Activated naive CD4-positive, alpha-beta T cell treated with anti-CD3 and anti-CD28 coated beads, Interleukin-2, amount 50 U/mL, for 24 hours (primary cell): ENCODE measurements around the gene SUMO2.
"Not testable (repeated sequence)": the region's sequence is repeated elsewhere in the genome, so short reads cannot be mapped to it uniquely, and the experiment has no call there.

ENCODE experiments used
- H3K27ac Mint-ChIP-seq: one replicate; pipeline ENCODE4 v1.8.0; 2021; ENCODE audit warnings: mild to moderate bottlenecking, mixed read lengths
- H3K27me3 Mint-ChIP-seq: one replicate; pipeline ENCODE4 v1.8.0; 2021; ENCODE audit warnings: mixed read lengths
- H3K36me3 Mint-ChIP-seq: one replicate; pipeline ENCODE4 v1.8.0; 2021; ENCODE audit warnings: mixed read lengths
- H3K4me1 Mint-ChIP-seq: one replicate; pipeline ENCODE4 v1.8.0; 2021; ENCODE audit warnings: mixed read lengths
- H3K4me3 Mint-ChIP-seq: one replicate; pipeline ENCODE4 v1.8.0; 2021; ENCODE audit warnings: mild to moderate bottlenecking, mixed read lengths
- H3K9me3 Mint-ChIP-seq: one replicate; pipeline ENCODE4 v1.8.0; 2021; ENCODE audit warnings: mixed read lengths

SUMO2 gene

DNA sequence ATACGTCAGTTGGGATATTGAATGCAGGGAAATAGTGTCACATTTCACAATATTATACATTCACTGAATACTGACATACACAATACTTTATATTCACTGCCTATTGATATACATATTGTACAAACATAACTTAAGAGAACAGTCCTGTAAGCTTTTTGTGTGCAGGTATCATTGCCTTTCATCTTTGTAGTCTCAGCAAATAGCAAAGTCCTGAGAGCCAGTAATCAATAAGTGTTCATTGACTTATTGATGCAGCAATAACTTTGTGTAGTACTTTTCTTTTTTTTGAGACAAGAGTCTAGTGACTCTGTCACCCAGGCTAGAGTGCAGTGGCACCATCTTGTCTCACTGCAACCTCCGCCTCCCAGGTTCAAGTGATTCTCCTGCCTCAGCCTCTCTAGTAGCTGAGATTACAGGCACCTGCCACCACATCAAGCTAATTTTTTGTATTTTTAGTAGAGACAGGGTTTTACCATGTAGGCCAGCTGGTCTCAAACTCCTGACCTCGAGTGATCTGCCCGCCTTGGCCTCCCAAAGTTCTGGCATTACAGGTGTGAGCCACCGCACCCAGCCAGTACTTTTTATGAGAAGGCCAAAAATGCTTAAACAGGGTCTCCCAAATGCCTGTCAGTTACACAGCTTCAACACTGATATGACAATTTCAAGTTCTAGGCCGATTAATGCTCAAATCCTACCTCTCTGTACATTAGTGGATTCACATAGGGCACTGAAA is 17.3 kb upstream of the SUMO2 start:
- H3K9me3 Mint-ChIP-seq: no peaks in the 10 kb centered on the region
- H3K27me3 Mint-ChIP-seq: no peaks in the 10 kb centered on the region
- no peak overlapping the region for H3K27ac Mint-ChIP-seq
- peaks cover 13% of the 10 kb centered on the region for H3K4me1 Mint-ChIP-seq
- no peak overlapping the region for H3K4me3 Mint-ChIP-seq
- no peaks in the 10 kb centered on the region for H3K36me3 Mint-ChIP-seq

DNA sequence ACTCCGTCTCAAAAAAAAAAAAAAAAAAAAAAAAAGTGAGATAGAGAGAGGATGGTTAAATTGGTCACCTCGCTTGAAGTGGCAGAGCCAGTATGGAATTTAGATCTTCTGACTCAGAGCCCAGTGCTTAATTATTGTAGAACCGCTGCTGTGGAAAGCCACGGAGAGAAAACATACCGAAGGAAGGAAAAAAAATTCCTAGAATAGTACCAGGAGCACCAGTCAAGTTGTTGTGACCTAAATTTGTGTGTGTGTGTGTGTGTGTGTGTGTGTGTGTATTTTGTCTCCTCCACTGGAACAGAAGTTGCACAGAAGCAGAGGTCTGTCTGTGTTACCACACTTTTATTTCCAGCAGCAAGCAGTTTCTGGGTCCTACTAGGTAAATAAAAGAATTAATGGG is 12.1 kb upstream of the SUMO2 start:
- H3K4me1 Mint-ChIP-seq: no peaks in the 10 kb centered on the region
- no peak overlapping the region for H3K27ac Mint-ChIP-seq
- no peaks in the 10 kb centered on the region for H3K27me3 Mint-ChIP-seq
- no peaks in the 10 kb centered on the region for H3K36me3 Mint-ChIP-seq
- no peaks in the 10 kb centered on the region for H3K9me3 Mint-ChIP-seq
- H3K4me3 Mint-ChIP-seq: no peak overlapping the region

- Mint-ChIP-seq H3K36me3 (no peaks in the 10 kb centered on the region), H3K27ac (no peak overlapping the region), H3K9me3 (no peaks in the 10 kb centered on the region), H3K4me3 (no peak overlapping the region), H3K27me3 (no peaks in the 10 kb centered on the region), H3K4me1 (peaks cover 6% of the 10 kb centered on the region)
These were observed 8.8 kb upstream of the SUMO2 start for GRCh38 chr17:75191584-75191983.

- Mint-ChIP-seq H3K27ac (no peak overlapping the region), H3K36me3 (no peaks in the 10 kb centered on the region), H3K9me3 (no peaks in the 10 kb centered on the region), H3K4me1 (peaks cover 18% of the 10 kb centered on the region), H3K4me3 (no peak overlapping the region), H3K27me3 (no peaks in the 10 kb centered on the region)
These were observed 5.9 kb upstream of the SUMO2 start for GRCh38 chr17:75188614-75189013.

DNA sequence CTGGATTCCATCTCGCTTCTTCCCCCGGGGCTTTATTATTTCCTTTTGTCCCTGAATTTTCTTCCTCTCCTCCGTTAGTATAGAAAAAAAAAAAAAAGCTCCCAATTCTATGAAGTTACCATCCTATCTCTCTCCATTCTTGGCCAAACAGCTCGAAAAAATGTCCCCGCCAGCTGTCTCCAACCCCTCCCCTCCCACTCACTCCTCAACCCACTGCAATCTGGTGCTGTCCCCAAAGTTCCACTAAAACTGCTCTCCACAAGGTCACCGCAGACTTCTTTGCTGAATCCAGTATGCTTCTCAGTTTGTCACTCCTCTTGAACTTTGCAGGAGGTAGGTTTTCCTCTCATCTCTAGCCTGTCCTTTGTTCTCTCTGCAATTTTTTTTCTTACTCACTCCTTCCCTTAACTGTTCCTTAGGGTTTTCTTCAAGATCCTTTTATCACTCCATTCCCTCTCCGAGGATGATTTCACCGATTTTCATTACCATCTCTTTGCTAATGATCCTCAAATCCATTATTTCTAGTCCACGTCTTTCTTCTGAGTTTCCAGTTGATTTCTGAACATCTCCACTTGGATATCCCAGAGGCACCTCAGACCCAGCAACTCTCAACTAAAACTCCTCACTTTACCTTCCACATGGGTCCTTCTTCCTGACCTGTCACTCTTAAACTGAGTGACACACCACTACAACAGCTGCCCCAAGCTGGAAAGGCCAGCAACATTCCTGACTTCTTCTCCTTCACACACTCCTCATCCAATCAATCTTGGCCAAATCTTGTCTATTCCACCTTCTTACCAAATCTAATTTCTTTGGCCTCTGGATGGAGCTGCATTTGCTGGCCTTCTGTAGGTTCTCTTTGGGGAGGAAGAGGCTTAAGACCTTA is 1.5 kb upstream of the SUMO2 start:
- Mint-ChIP-seq H3K4me1 (peaks cover 40% of the 10 kb centered on the region), H3K27ac (peak overlapping the region; percentile 82), H3K4me3 (peak overlapping the region; percentile 85), H3K36me3 (peaks cover 6% of the 10 kb centered on the region), H3K27me3 (no peaks in the 10 kb centered on the region), H3K9me3 (no peaks in the 10 kb centered on the region)

DNA sequence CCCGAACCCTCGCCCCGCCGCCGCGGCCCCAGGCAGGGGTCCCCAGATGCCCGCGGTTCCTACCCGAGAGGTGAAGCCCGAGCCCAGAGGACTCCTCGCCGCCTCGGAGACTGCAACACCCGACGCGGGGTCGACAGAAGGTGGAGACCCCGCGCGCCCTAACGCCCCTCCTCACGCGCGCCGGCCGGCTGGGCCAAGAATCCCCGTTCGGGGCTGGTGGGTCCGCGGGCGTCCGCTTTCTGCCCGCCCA is 515 bp downstream of the SUMO2 start:
- H3K27me3 Mint-ChIP-seq: no peaks in the 10 kb centered on the region
- peaks cover 6% of the 10 kb centered on the region for H3K36me3 Mint-ChIP-seq
- H3K27ac Mint-ChIP-seq: peak overlapping the region; percentile 84
- peaks cover 40% of the 10 kb centered on the region for H3K4me1 Mint-ChIP-seq
- peak overlapping the region; percentile 96 for H3K4me3 Mint-ChIP-seq
- no peaks in the 10 kb centered on the region for H3K9me3 Mint-ChIP-seq

- no peaks in the 10 kb centered on the region for H3K27me3 Mint-ChIP-seq
- H3K4me3 Mint-ChIP-seq: peak overlapping the region; percentile 96
- peaks cover 6% of the 10 kb centered on the region for H3K36me3 Mint-ChIP-seq
- H3K4me1 Mint-ChIP-seq: peaks cover 42% of the 10 kb centered on the region
- no peaks in the 10 kb centered on the region for H3K9me3 Mint-ChIP-seq
- peak overlapping the region; percentile 84 for H3K27ac Mint-ChIP-seq
These were observed 996 bp downstream of the SUMO2 start for GRCh38 chr17:75181608-75182318.

DNA sequence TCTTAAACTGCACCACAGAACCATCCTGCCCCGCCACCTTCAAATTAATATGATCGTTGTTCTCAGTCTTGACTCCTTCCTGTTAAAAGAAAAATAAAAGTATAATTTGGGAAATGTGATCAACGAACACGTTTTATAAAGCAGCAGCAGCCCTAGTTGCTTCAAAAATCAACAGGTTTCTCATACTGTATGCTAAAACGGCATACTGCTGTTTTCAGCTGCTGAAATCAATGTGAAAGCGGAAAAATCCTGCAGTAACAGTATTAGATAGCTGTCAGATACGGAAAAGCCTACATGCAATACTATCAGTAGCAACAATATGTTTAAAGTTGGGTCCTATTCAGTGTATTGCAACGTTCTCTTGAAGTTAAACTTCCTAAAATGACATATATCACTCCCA is 1.6 kb downstream of the SUMO2 start:
- H3K4me3 Mint-ChIP-seq: peak overlapping the region; percentile 96
- H3K27ac Mint-ChIP-seq: peak overlapping the region; percentile 84
- H3K9me3 Mint-ChIP-seq: no peaks in the 10 kb centered on the region
- H3K36me3 Mint-ChIP-seq: peaks cover 8% of the 10 kb centered on the region
- no peaks in the 10 kb centered on the region for H3K27me3 Mint-ChIP-seq
- H3K4me1 Mint-ChIP-seq: peaks cover 46% of the 10 kb centered on the region

DNA sequence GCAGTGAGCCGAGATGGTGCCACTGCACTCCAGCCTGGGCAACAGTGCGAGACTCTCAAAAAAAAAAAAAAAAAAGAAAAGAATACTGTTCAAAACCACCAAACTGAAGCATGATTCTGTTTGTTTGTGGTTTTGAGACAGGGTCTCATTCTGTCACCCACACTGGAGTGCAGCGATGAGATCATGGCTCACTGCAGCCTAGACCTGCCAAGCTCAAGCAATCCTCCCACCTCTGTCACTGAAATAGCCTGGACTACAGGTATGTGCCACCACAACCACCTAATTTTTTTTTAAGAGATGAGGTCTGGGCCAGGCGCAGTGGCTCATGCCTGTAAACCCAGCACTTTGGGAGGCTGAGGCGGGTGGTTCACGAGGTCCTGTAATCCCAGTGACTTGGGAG is 4.3 kb downstream of the SUMO2 start:
- Mint-ChIP-seq H3K4me1 (peaks cover 40% of the 10 kb centered on the region), H3K9me3 (no peaks in the 10 kb centered on the region), H3K4me3 (no peak overlapping the region), H3K27me3 (no peaks in the 10 kb centered on the region), H3K27ac (no peak overlapping the region), H3K36me3 (peaks cover 12% of the 10 kb centered on the region)

- Mint-ChIP-seq H3K4me3 (peak overlapping the region; percentile 30), H3K36me3 (peaks cover 12% of the 10 kb centered on the region), H3K27ac (peak overlapping the region; percentile 76), H3K27me3 (no peaks in the 10 kb centered on the region), H3K9me3 (no peaks in the 10 kb centered on the region), H3K4me1 (peaks cover 44% of the 10 kb centered on the region)
These were observed 6.1 kb downstream of the SUMO2 start for GRCh38 chr17:75176625-75177024.

DNA sequence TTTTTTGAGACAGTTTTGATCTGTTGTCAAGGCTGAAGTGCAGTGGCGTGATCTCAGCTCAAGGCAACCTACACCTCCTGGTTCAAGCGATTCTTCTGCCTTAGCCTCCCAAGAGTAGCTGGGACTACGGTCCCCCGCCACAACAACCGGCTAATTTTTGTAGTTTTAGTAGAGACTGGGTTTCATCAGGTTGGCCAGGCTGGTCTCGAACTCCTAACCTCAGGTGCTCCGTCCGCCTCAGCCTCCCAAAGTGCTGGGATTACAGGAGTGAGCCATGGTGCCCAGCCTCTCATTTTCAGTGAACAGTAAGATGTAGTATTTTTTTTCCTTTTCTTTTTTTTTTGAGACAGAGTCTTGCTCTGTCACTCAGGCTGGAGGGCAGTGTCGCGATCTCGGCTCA is 7.8 kb downstream of the SUMO2 start:
- H3K27me3 Mint-ChIP-seq: no peaks in the 10 kb centered on the region
- H3K9me3 Mint-ChIP-seq: no peaks in the 10 kb centered on the region
- no peak overlapping the region for H3K27ac Mint-ChIP-seq
- H3K36me3 Mint-ChIP-seq: peaks cover 7% of the 10 kb centered on the region
- H3K4me3 Mint-ChIP-seq: no peak overlapping the region
- peaks cover 33% of the 10 kb centered on the region for H3K4me1 Mint-ChIP-seq

DNA sequence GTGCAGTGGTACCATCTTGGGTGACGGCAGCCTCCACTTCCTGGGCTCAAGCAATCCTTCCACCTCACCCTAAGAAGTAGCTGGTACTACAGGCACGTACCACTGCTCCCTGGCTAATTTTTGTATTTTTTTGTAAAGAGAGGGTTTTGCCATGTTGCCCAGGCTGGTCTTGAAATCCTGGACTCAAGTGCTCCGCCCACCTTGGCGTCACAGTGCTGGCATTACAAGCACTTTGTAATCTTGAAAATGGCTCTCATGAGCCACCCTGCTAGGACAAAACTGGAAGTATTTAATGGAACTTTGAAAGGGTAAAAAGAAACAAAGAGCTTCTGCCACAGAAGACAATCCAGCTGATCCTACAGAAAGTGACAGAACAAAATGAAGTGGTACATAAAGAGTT is 9.2 kb downstream of the SUMO2 start:
- H3K9me3 Mint-ChIP-seq: no peaks in the 10 kb centered on the region
- H3K27me3 Mint-ChIP-seq: no peaks in the 10 kb centered on the region
- peak overlapping the region; percentile 74 for H3K27ac Mint-ChIP-seq
- H3K4me3 Mint-ChIP-seq: no peak overlapping the region
- peaks cover 7% of the 10 kb centered on the region for H3K36me3 Mint-ChIP-seq
- H3K4me1 Mint-ChIP-seq: peaks cover 26% of the 10 kb centered on the region

DNA sequence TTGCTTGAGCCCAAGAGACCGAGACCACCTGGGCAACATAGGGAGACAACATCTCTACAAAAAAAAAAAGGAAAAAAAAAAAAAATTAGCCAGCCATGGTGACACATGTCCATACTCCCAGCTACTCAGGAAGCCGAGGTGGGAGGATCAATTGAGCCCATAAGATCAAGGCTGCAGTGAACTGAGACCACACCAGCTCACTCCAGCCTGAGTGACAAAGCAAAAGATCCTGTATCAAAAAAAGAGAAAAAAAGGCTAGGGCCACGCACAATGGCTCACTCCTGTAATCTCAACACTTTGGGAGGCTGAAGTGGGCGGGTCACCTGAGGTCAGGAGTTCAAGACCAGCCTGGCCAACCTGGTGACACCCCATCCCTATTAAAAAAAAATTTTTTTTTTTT is 13.8 kb downstream of the SUMO2 start:
- Mint-ChIP-seq H3K4me1 (peaks cover 17% of the 10 kb centered on the region), H3K27me3 (no peaks in the 10 kb centered on the region), H3K36me3 (peaks cover 7% of the 10 kb centered on the region), H3K9me3 (no peaks in the 10 kb centered on the region), H3K4me3 (no peak overlapping the region), H3K27ac (no peak overlapping the region)

DNA sequence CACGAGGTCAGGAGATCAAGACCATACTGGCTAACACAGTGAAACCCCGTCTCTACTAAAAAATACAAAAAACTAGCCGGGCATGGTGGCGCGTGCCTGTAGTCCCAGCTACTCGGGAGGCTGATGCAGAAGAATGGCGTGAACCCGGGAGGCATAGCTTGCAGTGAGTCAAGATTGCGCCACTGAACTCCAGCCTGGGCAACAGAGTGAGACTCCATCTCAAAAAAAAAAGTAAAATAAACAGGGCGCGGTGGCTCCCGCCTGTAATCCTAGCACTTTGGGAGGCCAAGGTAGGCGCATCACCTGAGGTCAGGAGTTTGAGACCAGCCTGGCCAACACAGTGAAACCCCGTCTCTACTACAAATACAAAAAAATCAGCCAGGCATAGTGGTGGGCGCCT is 18.2 kb downstream of the SUMO2 start:
- H3K27ac Mint-ChIP-seq, H3K36me3 Mint-ChIP-seq, H3K9me3 Mint-ChIP-seq, H3K4me1 Mint-ChIP-seq, H3K4me3 Mint-ChIP-seq, H3K27me3 Mint-ChIP-seq: not testable (repeated sequence)

DNA sequence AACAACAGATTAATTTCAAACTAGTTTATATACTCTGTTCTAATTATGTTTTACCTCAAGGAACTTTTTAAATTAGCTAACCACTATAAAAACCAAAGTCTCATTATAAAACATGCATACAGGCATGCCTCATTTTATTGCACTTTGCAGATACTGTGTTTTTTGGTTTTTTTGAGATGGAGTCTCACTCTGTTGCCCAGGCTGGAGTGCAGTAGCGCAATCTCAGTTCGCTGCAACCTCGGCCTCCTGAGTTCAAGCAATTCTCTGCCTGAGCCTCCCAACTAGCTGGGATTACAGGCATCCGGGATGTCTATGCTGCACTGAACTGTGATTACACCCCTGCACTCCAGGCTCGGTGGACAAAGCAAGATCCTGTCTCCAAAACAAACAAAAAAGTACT is 19.7 kb downstream of the SUMO2 start:
- H3K27me3 Mint-ChIP-seq: no peaks in the 10 kb centered on the region
- peaks cover 10% of the 10 kb centered on the region for H3K4me1 Mint-ChIP-seq
- H3K36me3 Mint-ChIP-seq: peaks cover 3% of the 10 kb centered on the region
- no peak overlapping the region for H3K4me3 Mint-ChIP-seq
- no peak overlapping the region for H3K27ac Mint-ChIP-seq
- H3K9me3 Mint-ChIP-seq: no peaks in the 10 kb centered on the region

- no peak overlapping the region for H3K27ac Mint-ChIP-seq
- H3K27me3 Mint-ChIP-seq: no peaks in the 10 kb centered on the region
- peaks cover 1% of the 10 kb centered on the region for H3K36me3 Mint-ChIP-seq
- no peak overlapping the region for H3K4me3 Mint-ChIP-seq
- no peaks in the 10 kb centered on the region for H3K9me3 Mint-ChIP-seq
- H3K4me1 Mint-ChIP-seq: peaks cover 15% of the 10 kb centered on the region
These were observed 22.5 kb downstream of the SUMO2 start for GRCh38 chr17:75160211-75160610.
